GM18909 (cell line): Measurements from ENCODE around the gene ACAD11.
A peak's percentile ranks its signal among the peaks of the same experiment; 100 is the strongest.
"Not testable (repeated sequence)": the region's sequence is repeated elsewhere in the genome, so short reads cannot be mapped to it uniquely, and the experiment has no call there.

Experiments used
- ATAC-seq: cut with Tn5 transposase; IDR thresholded peaks from one replicate; pipeline ENCODE4 v1.9.1; 2021; ENCODE audit warnings: mild to moderate bottlenecking; ENCODE audit not compliant: unreplicated experiment, poor library complexity

The ACAD11 gene

GRCh38 chr3:132654190-132654589, 5.4 kb downstream of the ACAD11 start:
- ATAC-seq: no peak

- no peak for ATAC-seq
Measured at GRCh38 chr3:132652640-132653270, 6.9 kb downstream of the ACAD11 start.

GRCh38 chr3:132650153-132650552, 9.5 kb downstream of the ACAD11 start:
- ATAC-seq: no peak

GRCh38 chr3:132645058-132645457, 14.6 kb downstream of the ACAD11 start:
- ATAC-seq: no peak

- no peak for ATAC-seq
Measured at GRCh38 chr3:132643366-132643765, 16.2 kb downstream of the ACAD11 start.

- no peak for ATAC-seq
Measured at GRCh38 chr3:132642539-132642847, 17.1 kb downstream of the ACAD11 start.

- no peak for ATAC-seq
Measured at GRCh38 chr3:132641837-132642538, 17.6 kb downstream of the ACAD11 start.

- not testable (repeated sequence) for ATAC-seq
Measured at GRCh38 chr3:132641427-132641826, 18.2 kb downstream of the ACAD11 start.

GRCh38 chr3:132638706-132639105, 20.9 kb downstream of the ACAD11 start:
- no peak for ATAC-seq

- ATAC-seq: no peak
Measured at GRCh38 chr3:132637590-132637989, 22.0 kb downstream of the ACAD11 start.

GRCh38 chr3:132635052-132635451, 24.6 kb downstream of the ACAD11 start:
- ATAC-seq: no peak

GRCh38 chr3:132630612-132631011, 29.0 kb downstream of the ACAD11 start:
- no peak for ATAC-seq

GRCh38 chr3:132629928-132630327, 29.7 kb downstream of the ACAD11 start:
- ATAC-seq: no peak

- ATAC-seq: no peak
Measured at GRCh38 chr3:132628157-132628556, 31.5 kb downstream of the ACAD11 start.

GRCh38 chr3:132626955-132627354, 32.7 kb downstream of the ACAD11 start:
- no peak for ATAC-seq

GRCh38 chr3:132625613-132626012, 34.0 kb downstream of the ACAD11 start:
- ATAC-seq: peak; percentile 82

GRCh38 chr3:132624790-132625189, 34.8 kb downstream of the ACAD11 start:
- no peak for ATAC-seq

- ATAC-seq: no peak
Measured at GRCh38 chr3:132623646-132624045, 36.0 kb downstream of the ACAD11 start.

- ATAC-seq: no peak
Measured at GRCh38 chr3:132622761-132623160, 36.8 kb downstream of the ACAD11 start.

GRCh38 chr3:132622148-132622547, 37.5 kb downstream of the ACAD11 start:
- no peak for ATAC-seq

- no peak for ATAC-seq
Measured at GRCh38 chr3:132616780-132617179, 42.8 kb downstream of the ACAD11 start.

GRCh38 chr3:132615881-132616280, 43.7 kb downstream of the ACAD11 start:
- no peak for ATAC-seq
